Activated CD4-positive, alpha-beta T cell treated with anti-CD3 and anti-CD28 coated beads for 4 hours (primary cell): Measurements from ENCODE around the gene ICE2.
"Not testable (repeated sequence)": the region's sequence is repeated elsewhere in the genome, so short reads cannot be mapped to it uniquely, and the experiment has no call there.

Experiments used
- DNase-seq, 2 donors: peaks; one replicate each; pipeline ENCODE4 v3.0.0-alpha.2; 2020

Gene ICE2

GRCh38 chr15:60442031-60442650 lies 36.8 kb downstream of the ICE2 start:
- no peak for DNase-seq

- DNase-seq: no peak
These were observed 37.6 kb downstream of the ICE2 start for GRCh38 chr15:60441331-60441730.

DNA sequence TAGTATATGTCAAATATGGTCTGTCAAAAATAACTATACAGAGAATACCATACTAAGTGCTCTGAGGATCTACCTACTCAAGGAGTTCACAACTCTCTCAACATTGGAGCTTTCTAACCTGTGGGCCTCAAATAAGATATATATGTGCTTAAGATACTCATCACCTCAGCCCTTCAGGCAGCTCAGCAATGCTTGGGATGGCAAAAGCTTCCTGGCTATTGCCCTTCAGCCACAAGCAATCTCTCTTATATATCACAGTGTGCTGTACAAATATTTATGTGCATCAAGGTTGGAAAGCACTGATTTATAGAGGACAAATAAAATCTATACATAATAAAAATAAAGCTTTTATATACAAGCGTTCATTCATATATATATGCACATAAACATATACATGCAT lies 40.3 kb downstream of the ICE2 start:
- no peak for DNase-seq

DNA sequence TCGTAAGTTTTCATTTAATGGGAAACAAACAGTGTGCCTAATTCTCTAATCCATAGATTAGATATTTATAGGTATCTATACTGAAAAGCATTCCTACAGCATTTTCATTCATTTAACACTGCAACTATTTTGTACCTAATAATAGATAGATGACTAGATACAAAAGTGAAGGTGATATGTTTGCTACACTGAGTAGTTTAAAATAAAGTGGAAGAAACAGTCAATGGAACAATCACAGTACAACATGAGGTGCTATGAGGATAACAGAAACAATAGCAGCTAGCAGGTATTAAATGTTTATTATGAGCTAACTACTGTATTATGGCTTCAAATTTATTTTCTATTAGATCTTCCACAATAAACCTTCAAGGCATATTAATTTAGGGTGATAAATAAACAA lies 50.0 kb downstream of the ICE2 start:
- no peak for DNase-seq

- no peak for DNase-seq
These were observed 52.0 kb downstream of the ICE2 start for GRCh38 chr15:60426870-60427508.

- DNase-seq: no peak
These were observed 53.5 kb downstream of the ICE2 start for GRCh38 chr15:60425461-60425860.

GRCh38 chr15:60424006-60424405 lies 54.9 kb downstream of the ICE2 start:
- no peak for DNase-seq

DNA sequence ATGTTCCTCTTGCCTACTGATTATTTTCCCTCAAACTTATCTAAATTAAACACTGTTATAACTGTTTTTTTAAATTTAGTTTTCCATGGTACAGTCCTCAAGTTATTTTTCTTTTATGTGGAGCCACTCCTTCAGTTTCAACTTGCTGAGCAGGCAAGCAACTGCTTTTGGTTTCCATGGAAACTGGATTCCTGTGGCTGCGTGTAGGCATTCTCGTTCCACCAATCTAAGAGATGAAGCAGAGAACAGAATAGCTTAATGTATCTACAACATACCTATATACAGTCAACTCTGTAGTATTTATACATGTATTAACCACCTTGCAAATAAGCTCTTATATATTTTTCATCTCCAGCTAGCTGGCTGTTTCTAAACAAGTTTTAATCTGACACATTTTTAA lies 55.4 kb downstream of the ICE2 start:
- DNase-seq: no peak

DNA sequence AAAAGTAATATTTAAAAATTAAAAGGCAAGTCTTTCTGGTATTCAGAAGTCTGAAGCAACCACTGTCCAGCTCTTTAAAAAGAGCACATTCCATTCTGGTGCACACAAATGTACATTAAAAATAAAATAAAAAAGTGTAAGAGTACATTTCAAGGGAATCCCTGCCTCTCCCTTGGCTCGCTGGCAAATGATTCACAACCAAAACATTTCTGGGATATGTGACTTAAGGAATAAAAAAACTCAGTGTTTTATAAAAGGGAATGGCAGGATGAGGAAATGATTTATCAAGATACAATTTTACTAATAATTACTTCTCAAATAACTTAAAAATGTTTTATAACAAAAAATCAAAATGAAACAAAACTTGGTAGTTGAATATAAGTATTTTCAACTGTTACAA lies 57.4 kb downstream of the ICE2 start:
- DNase-seq: no peak

GRCh38 chr15:60420203-60420716 lies 58.7 kb downstream of the ICE2 start:
- no peak for DNase-seq

- DNase-seq: no peak
These were observed 59.2 kb downstream of the ICE2 start for GRCh38 chr15:60419753-60420152.

GRCh38 chr15:60418096-60418495 lies 60.8 kb downstream of the ICE2 start:
- no peak for DNase-seq

- no peak for DNase-seq
These were observed 61.8 kb downstream of the ICE2 start for GRCh38 chr15:60417112-60417511.

DNA sequence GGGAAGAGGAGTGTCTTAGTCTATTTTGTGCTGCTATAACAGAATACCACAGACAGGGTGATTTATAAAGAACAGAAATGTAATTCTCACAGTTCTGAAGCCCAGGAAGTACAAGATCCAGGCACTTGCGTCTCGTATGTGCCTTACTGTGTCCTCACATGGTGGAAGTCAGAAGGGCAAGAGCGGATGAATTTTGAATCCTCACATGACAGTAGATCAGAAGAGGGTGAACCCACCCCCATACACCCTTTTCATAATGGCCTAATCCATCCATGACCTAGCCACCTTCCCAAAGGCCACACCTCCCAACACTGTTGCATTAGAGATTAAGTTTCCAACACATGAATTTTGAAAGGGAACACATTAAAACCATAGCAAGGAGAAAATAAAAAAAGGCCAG lies 62.5 kb downstream of the ICE2 start:
- DNase-seq: no peak

GRCh38 chr15:60414016-60414682 lies 64.8 kb downstream of the ICE2 start:
- DNase-seq: no peak

DNA sequence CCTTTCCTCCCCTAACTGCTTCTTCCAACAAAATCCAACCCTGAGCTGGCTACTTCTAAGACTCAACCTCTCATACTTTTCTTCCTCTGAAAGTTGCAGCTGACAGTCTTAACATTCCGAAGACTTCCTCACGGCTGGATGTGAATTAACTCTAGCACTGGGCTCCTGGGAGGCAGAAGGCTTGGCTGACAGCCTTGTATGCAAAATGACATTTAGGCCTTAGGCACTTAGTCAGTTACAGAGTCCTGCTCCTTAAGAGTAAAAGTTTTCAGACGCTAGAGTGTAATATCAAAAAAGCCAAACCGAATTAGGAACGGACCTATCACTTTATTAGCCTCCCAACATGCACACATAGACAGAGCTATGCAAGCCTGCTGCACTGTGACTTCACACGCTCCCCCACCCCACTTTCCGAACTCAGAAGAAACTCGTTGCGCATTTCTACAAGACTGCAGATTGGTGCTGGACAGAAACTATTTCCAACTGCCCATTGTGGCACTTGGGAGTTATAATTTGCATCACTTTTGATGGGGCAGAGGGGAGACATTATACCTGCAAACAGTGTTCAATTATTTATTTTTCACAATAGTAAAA lies 65.6 kb downstream of the ICE2 start:
- DNase-seq: no peak

DNA sequence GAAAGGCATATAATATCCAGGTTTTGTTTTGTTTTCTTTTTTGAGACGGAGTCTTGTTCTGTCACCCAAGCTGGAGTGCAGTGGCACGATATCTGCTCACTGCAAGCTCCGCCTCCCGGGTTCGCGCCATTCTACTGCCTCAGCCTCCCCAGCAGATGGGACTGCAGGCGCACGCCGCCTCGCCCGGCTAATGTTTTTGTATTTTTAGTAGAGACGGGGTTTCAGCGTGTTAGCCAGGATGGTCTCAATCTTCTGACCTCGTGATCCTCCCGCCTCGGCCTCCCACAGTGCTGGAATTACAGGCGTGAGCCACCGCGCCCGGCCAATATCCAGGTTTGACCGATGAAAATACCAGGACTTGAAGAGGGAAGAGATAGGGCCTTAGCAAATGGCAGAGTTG lies 66.1 kb downstream of the ICE2 start:
- DNase-seq: not testable (repeated sequence)

DNA sequence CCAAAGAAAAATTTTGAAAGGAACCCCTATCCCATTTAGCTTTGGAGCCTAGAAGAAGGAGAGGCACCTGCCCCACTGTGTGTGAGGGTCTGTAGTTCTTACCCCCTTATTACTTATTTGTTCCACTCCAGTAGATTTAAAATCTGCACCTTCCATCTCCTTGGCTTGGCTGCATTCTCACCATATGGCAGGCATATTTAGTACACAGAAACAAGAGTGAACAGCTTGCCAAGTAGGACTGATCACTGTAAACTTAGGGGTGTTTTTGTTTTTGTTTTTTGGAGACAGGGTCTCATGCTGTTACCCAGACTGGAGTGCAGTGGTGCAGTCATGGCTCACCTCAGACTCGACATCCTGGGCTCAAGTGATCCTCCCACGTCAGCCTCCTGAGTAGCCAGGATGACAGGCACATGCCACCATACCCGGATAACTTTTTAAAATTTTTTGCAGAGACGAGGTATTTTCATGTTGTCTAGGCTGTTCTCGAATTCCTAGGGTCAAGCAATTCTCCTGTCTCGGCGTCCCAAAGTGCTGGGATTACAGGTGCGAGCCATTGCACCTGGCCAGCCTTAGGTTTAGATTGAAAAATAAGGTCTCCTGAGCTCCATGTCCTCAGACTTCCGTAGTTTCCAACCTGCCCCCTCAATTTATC lies 67.0 kb downstream of the ICE2 start:
- DNase-seq: no peak

DNA sequence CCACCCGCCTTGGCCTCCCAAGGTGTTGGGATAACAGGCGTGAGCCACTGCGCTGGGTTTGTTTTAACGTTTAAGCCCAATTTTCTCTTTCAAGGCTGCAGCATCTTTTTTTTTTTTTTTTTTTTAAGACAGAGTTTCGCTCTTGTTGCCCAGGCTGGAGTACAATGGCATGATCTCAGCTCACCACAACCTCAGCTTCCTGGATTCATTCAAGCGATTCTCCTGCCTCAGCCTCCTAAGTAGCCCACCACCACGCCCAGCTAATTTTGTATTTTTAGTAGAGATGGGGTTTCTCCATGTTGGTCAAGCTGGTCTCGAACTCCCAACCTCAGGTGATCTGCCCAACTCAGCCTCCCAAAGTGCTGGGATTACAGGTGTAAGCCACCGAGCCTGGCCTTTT lies 68.6 kb downstream of the ICE2 start:
- not testable (repeated sequence) for DNase-seq

DNA sequence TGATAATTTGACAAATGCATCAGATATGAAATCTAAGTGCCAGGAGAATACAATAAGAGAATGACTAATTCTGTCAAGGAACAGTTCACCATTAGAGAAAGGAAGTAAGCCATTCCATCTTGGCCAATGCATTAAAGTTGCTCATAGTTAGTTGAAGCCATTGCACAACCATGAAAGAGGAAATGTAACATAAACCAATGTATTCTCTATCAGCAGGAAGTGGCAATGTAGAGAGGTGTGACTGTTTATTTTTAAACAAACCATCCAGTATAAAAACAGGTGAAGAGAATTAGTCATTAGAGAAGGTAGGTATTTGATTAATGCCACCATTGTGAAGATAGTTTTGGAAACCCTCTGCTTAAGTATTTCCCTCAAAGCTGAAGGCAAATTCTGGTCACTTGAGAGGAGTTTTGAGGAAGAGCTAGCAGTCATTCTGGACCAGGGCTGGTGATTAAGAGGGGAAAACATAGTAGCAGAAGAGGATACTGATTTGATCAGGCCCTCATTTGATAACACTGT lies 70.4 kb downstream of the ICE2 start:
- no peak for DNase-seq

DNA sequence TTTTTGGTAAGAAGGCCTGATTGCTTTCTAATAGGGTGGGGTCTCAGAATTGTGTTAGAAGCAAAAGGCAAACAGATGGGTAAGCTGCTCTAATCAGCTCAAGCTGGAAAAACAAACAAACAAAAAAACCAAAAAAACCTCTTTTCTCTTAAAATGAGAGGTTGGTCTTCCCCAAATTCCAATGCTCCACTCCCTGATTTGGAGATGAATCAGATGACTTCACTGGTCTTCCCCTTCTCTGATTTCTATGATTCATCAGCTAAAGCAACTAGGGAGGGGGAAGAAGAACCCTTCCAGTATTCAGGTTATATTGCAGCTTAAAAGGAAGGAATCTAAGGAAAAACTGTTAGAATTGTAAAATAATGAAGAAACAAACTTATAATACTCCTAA lies 71.5 kb downstream of the ICE2 start:
- DNase-seq: no peak

DNA sequence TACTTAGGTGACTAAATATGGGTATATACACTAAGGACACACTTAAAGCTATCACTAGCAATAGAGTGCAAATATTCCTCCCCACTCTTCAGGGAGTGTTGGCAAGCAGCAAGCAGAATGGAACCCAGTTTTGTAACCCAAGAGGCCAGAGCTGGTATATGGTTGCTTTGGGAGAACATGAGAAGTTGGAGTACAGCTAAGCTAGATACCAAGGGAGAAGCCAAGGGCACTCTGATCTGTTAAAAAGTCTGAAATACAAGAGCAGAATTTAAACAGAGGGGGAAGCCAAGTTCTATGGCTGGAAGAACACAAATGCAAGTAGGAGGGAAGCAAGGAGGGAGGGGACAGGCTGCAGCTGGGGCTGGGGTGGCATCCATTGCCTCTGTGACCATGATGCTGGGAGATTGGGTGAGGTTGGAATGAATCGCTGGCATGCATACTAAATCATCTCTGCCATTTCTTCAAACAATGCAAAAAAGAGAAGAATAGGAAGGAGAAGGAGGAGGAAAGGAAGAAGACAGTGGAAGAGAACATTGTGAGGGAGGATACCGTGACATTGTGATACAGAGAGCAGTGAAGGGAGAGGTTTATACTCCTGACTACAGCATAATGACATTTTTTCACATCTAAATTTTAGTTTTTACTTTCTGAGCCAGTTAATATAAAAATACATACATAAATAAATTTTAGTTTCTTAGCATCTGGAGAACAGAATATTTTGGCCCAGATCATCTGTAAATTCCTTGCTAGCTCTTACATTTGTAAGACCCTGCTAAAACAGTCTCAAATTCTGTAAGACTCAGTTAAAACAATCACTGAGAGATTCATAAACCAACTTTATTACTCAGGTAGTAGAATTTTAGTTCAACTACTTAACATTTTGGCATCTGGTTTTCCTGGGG lies 72.2 kb downstream of the ICE2 start:
- DNase-seq: no peak
